Keratinocyte (primary cell): ENCODE data around the gene TMEM39B. TPM values are rescaled to one million over a fixed set of nuclear protein-coding genes. Genes with fewer than 3 reads are reported as not detected.

ENCODE experiments used
- DNase-seq: peaks from one replicate; pipeline ENCODE4 v3.0.0-alpha.2; 2011; ENCODE audit warnings: low read depth, missing footprints, low spot score
- FAIRE-seq: peaks from 2 replicates; lab custom pipeline; 2011; peaks lifted over from hg19 to GRCh38; lab: Jason Lieb, UNC
- H2AFZ ChIP-seq: 2 replicates; pipeline ENCODE4 v1.6.0; 2012; ENCODE audit warnings: low read length, control low read depth, inconsistent platforms; ENCODE audit not compliant: control insufficient read depth
- H3K27ac ChIP-seq: 2 replicates; pipeline ENCODE4 v1.5.1; 2011; ENCODE audit warnings: low read length; ENCODE audit not compliant: control insufficient read depth, insufficient read depth
- H3K27me3 ChIP-seq: 3 replicates; pipeline ENCODE4 v1.6.0; 2011; ENCODE audit warnings: low read length; ENCODE audit not compliant: control insufficient read depth, insufficient read depth; ENCODE audit errors: extremely low read depth
- H3K36me3 ChIP-seq, 2 experiments: 2 replicates in 1 of 2; 3 replicates in 1 of 2; pipeline ENCODE4 v1.5.1; 2011; ENCODE audit warnings: low read length in 2 of 2, mild to moderate bottlenecking in 1 of 2; ENCODE audit not compliant: control insufficient read depth in 2 of 2, insufficient read depth in 2 of 2; ENCODE audit errors: extremely low read depth in 1 of 2
- H3K4me1 ChIP-seq: 3 replicates; pipeline ENCODE4 v1.5.1; 2011; ENCODE audit warnings: low read length; ENCODE audit not compliant: control insufficient read depth, insufficient read depth; ENCODE audit errors: extremely low read depth
- H3K4me2 ChIP-seq: 3 replicates; pipeline ENCODE4 v1.6.0; 2011; ENCODE audit warnings: low read depth, low read length; ENCODE audit not compliant: control insufficient read depth, insufficient read depth; ENCODE audit errors: extremely low read depth
- H3K4me3 ChIP-seq, 3 experiments: fragments of 200-600 bp in 1 of 3; sonication (generic) in 1 of 3; 2 replicates in 2 of 3; 3 replicates in 1 of 3; pipeline ENCODE4 v1.5.1; 2011 to 2016; ENCODE audit warnings: low read length in 3 of 3, mild to moderate bottlenecking in 3 of 3, control low read depth in 2 of 3, inconsistent platforms in 1 of 3, low read depth in 1 of 3, mixed read lengths in 1 of 3, mixed run types in 1 of 3, moderate library complexity in 1 of 3; ENCODE audit not compliant: control insufficient read depth in 2 of 3, insufficient read depth in 2 of 3; ENCODE audit errors: extremely low read depth in 1 of 3
- H3K79me2 ChIP-seq: 2 replicates; pipeline ENCODE4 v1.6.0; 2012; ENCODE audit warnings: low read length; ENCODE audit not compliant: control insufficient read depth, insufficient read depth
- H3K9ac ChIP-seq: 3 replicates; pipeline ENCODE4 v1.6.0; 2011; ENCODE audit warnings: low read length; ENCODE audit not compliant: control insufficient read depth, insufficient read depth; ENCODE audit errors: extremely low read depth
- H3K9me1 ChIP-seq: 3 replicates; pipeline ENCODE4 v1.6.0; 2011; ENCODE audit warnings: low read length; ENCODE audit not compliant: control insufficient read depth, insufficient read depth; ENCODE audit errors: extremely low read depth
- H3K9me3 ChIP-seq: 2 replicates; pipeline ENCODE4 v1.5.1; 2012; ENCODE audit warnings: low read depth, low read length; ENCODE audit not compliant: control insufficient read depth
- H4K20me1 ChIP-seq: 3 replicates; pipeline ENCODE4 v1.6.0; 2011; ENCODE audit warnings: low read length; ENCODE audit not compliant: control insufficient read depth, insufficient read depth; ENCODE audit errors: extremely low read depth
- EZH2 ChIP-seq: IDR thresholded peaks from one replicate; pipeline ENCODE4 v1.6.1; 2012; ENCODE audit warnings: inconsistent platforms, mild to moderate bottlenecking, low read length, moderate library complexity
- dilution Hi-C: fragments of 300-500 bp; cut with MboI; formaldehyde crosslinking; loops from one replicate; pipeline ENCODE4 v1.7.0; 2020; ENCODE audit warnings: low sequenced_read_pairs; ENCODE audit not compliant: extremely low pct_ligation_motif_present
- polyA plus RNA-seq, 5 experiments: library from polyadenylated mRNA; depleted of rRNA in 3 of 5; stranded (reverse) in 3 of 5; stranded (forward) in 1 of 5; unstranded in 1 of 5; fragments of >200 nt; gene quantifications; 1 replicate in 1 of 5; 2 replicates in 3 of 5; 3 replicates in 1 of 5; pipeline versions ENCODE4 v1.2.1 to v1.2.3, GENCODE V29; 2011 to 2012; ENCODE audit warnings: missing spikeins in 2 of 5, low read depth in 1 of 5, low replicate concordance in 1 of 5
- TF ChIP-seq, protein P1 (sequence below), 3 experiments: IDR thresholded peaks in 1 of 3; conservative IDR thresholded peaks in 1 of 3; optimal IDR thresholded peaks in 1 of 3; 2 replicates in 2 of 3; 3 replicates in 1 of 3; pipeline versions ENCODE3 to v1.5.1; 2011; ENCODE audit warnings: low read length in 3 of 3, mild to moderate bottlenecking in 3 of 3, moderate library complexity in 2 of 3, control low read depth in 1 of 3, inconsistent platforms in 1 of 3; ENCODE audit not compliant: insufficient read depth in 2 of 3; ENCODE audit errors: extremely low read depth in 1 of 3

TMEM39B gene
- polyA plus RNA-seq, 1 donor (not counting 4 experiments of a cell fraction or from before 2014, with no cell fraction given): 6.8 TPM

DNA sequence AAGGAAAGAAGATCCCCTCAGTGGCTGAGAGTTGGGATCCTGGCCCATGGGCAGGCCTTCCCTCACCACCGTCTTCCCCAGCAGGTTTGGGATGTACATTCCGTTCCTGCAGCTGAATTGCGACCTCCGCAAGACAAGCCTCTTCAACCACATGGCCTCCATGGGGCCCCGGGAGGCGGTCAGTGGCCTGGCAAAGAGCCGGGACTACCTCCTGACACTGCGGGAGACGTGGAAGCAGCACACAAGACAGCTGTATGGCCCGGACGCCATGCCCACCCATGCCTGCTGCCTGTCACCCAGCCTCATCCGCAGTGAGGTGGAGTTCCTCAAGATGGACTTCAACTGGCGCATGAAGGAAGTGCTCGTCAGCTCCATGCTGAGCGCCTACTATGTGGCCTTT is 18.9 kb downstream of the TMEM39B start:
- no peaks in the 10 kb centered on the region for H3K4me1 ChIP-seq
- H4K20me1 ChIP-seq: no peaks in the 10 kb centered on the region
- H2AFZ ChIP-seq: no peak overlapping the region
- no peaks in the 10 kb centered on the region for H3K27me3 ChIP-seq
- DNase-seq (no peak), FAIRE-seq (no peak)
- H3K27ac ChIP-seq: no peak overlapping the region
- H3K4me2 ChIP-seq: no peak overlapping the region
- H3K4me3 ChIP-seq: no peak overlapping the region
- TF ChIP-seq, protein P1, sequence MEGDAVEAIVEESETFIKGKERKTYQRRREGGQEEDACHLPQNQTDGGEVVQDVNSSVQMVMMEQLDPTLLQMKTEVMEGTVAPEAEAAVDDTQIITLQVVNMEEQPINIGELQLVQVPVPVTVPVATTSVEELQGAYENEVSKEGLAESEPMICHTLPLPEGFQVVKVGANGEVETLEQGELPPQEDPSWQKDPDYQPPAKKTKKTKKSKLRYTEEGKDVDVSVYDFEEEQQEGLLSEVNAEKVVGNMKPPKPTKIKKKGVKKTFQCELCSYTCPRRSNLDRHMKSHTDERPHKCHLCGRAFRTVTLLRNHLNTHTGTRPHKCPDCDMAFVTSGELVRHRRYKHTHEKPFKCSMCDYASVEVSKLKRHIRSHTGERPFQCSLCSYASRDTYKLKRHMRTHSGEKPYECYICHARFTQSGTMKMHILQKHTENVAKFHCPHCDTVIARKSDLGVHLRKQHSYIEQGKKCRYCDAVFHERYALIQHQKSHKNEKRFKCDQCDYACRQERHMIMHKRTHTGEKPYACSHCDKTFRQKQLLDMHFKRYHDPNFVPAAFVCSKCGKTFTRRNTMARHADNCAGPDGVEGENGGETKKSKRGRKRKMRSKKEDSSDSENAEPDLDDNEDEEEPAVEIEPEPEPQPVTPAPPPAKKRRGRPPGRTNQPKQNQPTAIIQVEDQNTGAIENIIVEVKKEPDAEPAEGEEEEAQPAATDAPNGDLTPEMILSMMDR (optimal IDR thresholded peaks at IDR 0.05 in 1 of 3, IDR thresholded peaks at IDR 0.05 in 1 of 3, conservative IDR thresholded peaks at IDR 0.05 in 1 of 3; ENCODE audit: extremely low read depth in 1 of 3, insufficient read depth in 2 of 3, low read length in 3 of 3): no peak
- TF ChIP-seq EZH2: no peak
- peaks cover 16 to 26% of the 10 kb centered on the region in 2 experiments for H3K36me3 ChIP-seq
- H3K9ac ChIP-seq: no peak overlapping the region
- no peaks in the 10 kb centered on the region for H3K9me3 ChIP-seq
- H3K9me1 ChIP-seq: no peaks in the 10 kb centered on the region
- dilution Hi-C loops: no loop called here
- H3K79me2 ChIP-seq: no peaks in the 10 kb centered on the region

DNA sequence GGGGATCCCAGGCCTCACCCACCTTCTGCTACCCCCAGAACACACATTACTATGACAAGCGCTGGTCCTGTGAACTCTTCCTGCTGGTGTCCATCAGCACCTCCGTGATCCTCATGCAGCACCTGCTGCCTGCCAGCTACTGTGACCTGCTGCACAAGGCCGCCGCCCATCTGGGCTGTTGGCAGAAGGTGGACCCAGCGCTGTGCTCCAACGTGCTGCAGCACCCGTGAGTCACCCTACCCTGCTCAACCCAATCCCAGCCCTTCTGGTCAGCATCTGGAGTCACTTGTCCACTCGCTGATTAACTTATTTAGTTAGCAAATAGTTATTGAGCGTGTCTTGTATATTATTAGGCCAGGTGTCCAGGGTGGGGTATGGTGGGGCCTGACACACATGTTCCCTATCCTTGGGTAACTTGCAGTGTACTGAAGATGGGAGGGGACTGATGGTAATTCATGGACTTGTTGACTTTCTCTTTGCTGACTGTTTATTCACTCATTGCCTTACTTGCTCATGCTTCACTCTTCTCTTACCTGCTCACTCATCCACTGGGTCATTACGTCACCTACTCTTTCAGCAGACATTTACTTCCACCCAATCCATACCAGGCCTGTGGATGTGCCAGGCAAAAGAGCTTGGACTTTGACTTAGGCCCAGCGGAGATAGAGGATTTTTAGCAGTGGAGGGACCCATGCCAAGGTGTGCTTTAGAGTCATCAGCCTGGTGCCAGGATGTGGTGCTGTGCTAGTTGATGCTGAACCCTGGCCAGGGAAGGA is 22.2 kb downstream of the TMEM39B start:
- H3K27ac ChIP-seq: no peak overlapping the region
- TF ChIP-seq, protein P1 (optimal IDR thresholded peaks at IDR 0.05 in 1 of 3, IDR thresholded peaks at IDR 0.05 in 1 of 3, conservative IDR thresholded peaks at IDR 0.05 in 1 of 3; ENCODE audit: extremely low read depth in 1 of 3, insufficient read depth in 2 of 3, low read length in 3 of 3): no peak
- no peak for TF ChIP-seq EZH2
- no peaks in the 10 kb centered on the region for H3K9me1 ChIP-seq
- dilution Hi-C loops: no loop called here
- H3K9ac ChIP-seq: no peak overlapping the region
- H3K4me3 ChIP-seq: no peak overlapping the region
- H3K9me3 ChIP-seq: no peaks in the 10 kb centered on the region
- FAIRE-seq: no peak
- no peaks in the 10 kb centered on the region for H3K79me2 ChIP-seq
- no peak overlapping the region for H2AFZ ChIP-seq
- DNase-seq: no peak
- no peaks in the 10 kb centered on the region for H4K20me1 ChIP-seq
- no peaks in the 10 kb centered on the region for H3K4me1 ChIP-seq
- no peak overlapping the region for H3K4me2 ChIP-seq
- no peaks in the 10 kb centered on the region for H3K27me3 ChIP-seq
- H3K36me3 ChIP-seq: peaks cover 19 to 28% of the 10 kb centered on the region in 2 experiments
